ENCODE results near the gene CEP57L1.

The CEP57L1 gene

DNA sequence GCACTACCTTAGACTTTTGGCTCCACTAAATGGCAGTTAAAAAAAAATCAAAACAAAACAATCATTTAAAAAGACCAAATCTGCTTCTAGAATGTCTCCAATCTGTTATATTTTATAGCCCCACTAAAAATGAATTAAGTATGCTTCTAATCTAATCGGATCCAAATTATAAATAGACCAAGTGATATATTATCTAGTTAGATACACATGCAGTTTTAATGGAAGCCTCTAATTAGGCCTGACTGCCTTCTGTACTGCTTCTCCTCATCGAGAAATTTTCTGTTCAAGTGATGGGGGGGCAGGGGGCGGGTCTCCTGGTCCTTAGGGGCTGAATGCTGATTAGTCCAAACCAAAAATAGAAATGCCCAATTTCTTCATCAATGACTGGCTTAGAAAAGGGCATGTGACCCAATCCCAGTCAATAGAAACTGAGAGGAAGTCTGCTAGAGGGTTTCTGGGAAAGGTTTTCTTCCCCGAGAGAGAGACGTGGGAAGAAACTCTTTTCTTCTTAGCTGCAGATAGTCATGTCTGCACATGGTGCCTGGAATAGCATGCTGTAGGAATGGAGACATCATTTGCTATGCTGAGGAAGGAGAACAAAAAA lies 7.5 kb upstream of the CEP57L1 start:
- Histone ChIP-seq H3K4me1 (ENCODE audit: control insufficient read depth in 1 of 2, insufficient read depth in 2 of 2, low read length in 2 of 2) (peaks cover 0 to 27% of the 10 kb centered on the region in 2 donors), H3K9me3 (ENCODE audit: control insufficient read depth in 1 of 2, low read length in 2 of 2) (no peaks in the 10 kb centered on the region), H3K4me3 (ENCODE audit: low read depth in 1 of 2, low read length in 2 of 2) (no peak overlapping the region), H3K36me3 (ENCODE audit: control insufficient read depth in 1 of 2, insufficient read depth in 2 of 2, low read length in 2 of 2) (no peaks in the 10 kb centered on the region), H3K9ac (ENCODE audit: low read depth in 1 of 2, low read length in 2 of 2) (no peak overlapping the region), H3K27ac (ENCODE audit: low read depth, low read length) (no peak overlapping the region), H3K27me3 (ENCODE audit: control insufficient read depth in 1 of 2, insufficient read depth in 2 of 2, low read length in 2 of 2) (no peaks in the 10 kb centered on the region)

DNA sequence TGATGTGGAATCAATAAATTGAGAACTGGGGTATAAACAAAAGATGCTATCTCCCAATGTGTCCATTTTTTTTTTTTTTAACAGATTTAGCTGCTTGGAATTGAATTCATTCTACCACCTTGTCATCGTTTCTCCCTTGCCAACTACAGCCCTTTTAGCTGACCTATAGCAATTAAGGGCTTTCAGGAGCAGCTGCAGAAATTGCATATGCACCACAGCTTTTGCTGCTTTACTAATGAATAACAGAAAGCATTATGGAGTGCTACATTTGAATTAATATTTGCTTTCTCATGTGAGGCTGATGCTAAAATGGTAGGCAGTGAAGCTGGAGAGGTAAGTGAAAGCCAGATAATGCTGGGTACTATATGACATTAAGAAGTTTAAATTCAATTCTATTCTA lies 6.3 kb upstream of the CEP57L1 start:
- Histone ChIP-seq H3K4me3 (ENCODE audit: low read depth in 1 of 2, low read length in 2 of 2) (no peak overlapping the region), H3K9me3 (ENCODE audit: control insufficient read depth in 1 of 2, low read length in 2 of 2) (no peaks in the 10 kb centered on the region), H3K27me3 (ENCODE audit: control insufficient read depth in 1 of 2, insufficient read depth in 2 of 2, low read length in 2 of 2) (no peaks in the 10 kb centered on the region), H3K4me1 (ENCODE audit: control insufficient read depth in 1 of 2, insufficient read depth in 2 of 2, low read length in 2 of 2) (peaks cover 0 to 27% of the 10 kb centered on the region in 2 donors), H3K27ac (ENCODE audit: low read depth, low read length) (no peak overlapping the region), H3K36me3 (ENCODE audit: control insufficient read depth in 1 of 2, insufficient read depth in 2 of 2, low read length in 2 of 2) (no peaks in the 10 kb centered on the region), H3K9ac (ENCODE audit: low read depth in 1 of 2, low read length in 2 of 2) (no peak overlapping the region)

DNA sequence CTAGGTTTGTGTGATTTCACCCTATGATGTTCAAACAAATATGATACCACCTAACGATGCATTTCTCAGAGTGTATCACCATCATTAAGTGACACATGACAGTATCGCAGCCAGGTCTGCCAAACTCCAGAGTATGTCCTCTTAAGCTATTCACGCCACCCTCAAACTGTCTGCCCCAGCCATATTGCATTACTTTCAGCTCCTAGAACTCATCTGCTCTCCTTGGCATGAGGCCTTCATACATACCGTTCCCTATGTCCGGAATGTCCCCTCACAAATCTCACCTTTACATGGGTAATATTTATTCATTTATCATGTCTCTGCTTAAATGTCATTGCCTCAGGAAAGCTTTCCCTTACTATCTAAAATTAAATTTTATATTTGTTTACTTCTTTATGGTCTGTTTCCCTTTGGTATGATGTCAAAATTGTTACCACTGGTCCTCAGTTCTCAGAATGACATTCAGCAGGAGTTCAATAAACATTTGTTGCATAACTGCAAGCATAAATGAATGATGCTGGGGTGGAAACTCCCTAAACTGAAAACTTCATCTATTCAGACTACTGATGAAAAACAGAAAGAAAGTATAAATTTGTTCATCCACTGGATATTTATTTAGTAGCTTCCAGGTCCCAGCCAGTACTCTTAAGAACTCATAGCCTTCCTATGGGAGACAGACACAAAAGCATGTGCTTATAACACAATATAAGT lies 3.8 kb upstream of the CEP57L1 start:
- Histone ChIP-seq H3K27me3 (ENCODE audit: control insufficient read depth in 1 of 2, insufficient read depth in 2 of 2, low read length in 2 of 2) (no peaks in the 10 kb centered on the region), H3K27ac (ENCODE audit: low read depth, low read length) (no peak overlapping the region), H3K4me3 (ENCODE audit: low read depth in 1 of 2, low read length in 2 of 2) (peak overlapping the region; percentile 87 to 98), H3K9ac (ENCODE audit: low read depth in 1 of 2, low read length in 2 of 2) (no peak overlapping the region), H3K9me3 (ENCODE audit: control insufficient read depth in 1 of 2, low read length in 2 of 2) (peaks cover 0 to 3% of the 10 kb centered on the region in 2 donors), H3K4me1 (ENCODE audit: control insufficient read depth in 1 of 2, insufficient read depth in 2 of 2, low read length in 2 of 2) (peaks cover 6 to 31% of the 10 kb centered on the region in 2 donors), H3K36me3 (ENCODE audit: control insufficient read depth in 1 of 2, insufficient read depth in 2 of 2, low read length in 2 of 2) (no peaks in the 10 kb centered on the region)

DNA sequence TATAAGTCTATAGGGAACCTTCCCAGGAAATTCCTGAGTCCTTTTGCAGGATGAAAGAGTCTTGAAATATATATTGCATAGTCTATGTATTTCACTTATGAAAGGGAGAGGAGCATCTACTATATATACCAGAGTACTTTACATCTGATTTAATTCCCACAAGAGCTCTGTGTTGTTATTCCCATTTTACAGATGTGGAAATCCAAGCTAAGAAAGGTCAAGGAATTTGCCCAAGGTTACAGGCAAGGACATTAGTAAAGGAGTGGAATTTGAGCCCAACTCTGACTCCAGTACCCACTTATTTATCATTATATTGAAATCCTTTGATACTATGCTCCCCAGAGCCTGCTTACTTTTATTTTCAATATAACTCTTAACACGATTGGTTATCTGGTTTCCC lies 3.2 kb upstream of the CEP57L1 start:
- Histone ChIP-seq H3K4me1 (ENCODE audit: control insufficient read depth in 1 of 2, insufficient read depth in 2 of 2, low read length in 2 of 2) (peaks cover 6 to 37% of the 10 kb centered on the region in 2 donors), H3K27ac (ENCODE audit: low read depth, low read length) (no peak overlapping the region), H3K27me3 (ENCODE audit: control insufficient read depth in 1 of 2, insufficient read depth in 2 of 2, low read length in 2 of 2) (no peaks in the 10 kb centered on the region), H3K9ac (ENCODE audit: low read depth in 1 of 2, low read length in 2 of 2) (peak overlapping the region in 1 of 2 donors; percentile 34), H3K4me3 (ENCODE audit: low read depth in 1 of 2, low read length in 2 of 2) (peak overlapping the region; percentile 87 to 98), H3K36me3 (ENCODE audit: control insufficient read depth in 1 of 2, insufficient read depth in 2 of 2, low read length in 2 of 2) (no peaks in the 10 kb centered on the region), H3K9me3 (ENCODE audit: control insufficient read depth in 1 of 2, low read length in 2 of 2) (peaks cover 0 to 3% of the 10 kb centered on the region in 2 donors)

DNA sequence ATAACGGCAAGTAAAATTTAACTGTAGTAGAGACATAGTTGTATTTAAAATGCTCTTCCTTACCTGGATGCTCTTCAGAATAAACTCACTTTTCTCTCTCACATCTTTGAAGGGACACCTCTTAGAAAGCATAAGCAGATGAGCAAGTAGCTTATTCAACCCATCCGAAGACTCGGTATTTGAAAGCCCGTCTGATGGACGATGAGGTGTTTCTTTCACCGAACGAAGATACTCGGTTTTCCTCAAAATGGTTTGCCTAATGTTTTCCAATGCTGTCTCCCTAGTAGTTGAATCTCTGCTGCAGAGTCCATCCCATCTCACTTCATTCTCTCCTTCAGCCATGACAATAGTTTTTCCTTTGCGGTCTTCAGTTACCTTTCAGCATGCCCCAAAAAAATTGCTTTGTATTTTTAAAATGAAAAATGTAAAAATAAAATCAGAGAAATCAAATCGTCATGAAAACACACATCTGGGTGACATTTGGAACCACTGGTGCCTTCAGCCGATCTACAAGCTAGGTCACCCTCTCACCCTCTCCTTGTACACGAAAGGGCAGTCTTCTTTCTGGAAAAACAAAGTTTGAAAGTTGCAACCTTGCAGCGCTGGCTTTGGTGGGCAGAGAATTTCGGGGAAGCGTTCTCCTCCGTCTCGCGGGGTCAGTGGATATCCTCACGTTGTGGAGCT lies 1.4 kb upstream of the CEP57L1 start:
- Histone ChIP-seq H3K27ac (ENCODE audit: low read depth, low read length) (peak overlapping the region; percentile 93), H3K36me3 (ENCODE audit: control insufficient read depth in 1 of 2, insufficient read depth in 2 of 2, low read length in 2 of 2) (no peaks in the 10 kb centered on the region), H3K4me1 (ENCODE audit: control insufficient read depth in 1 of 2, insufficient read depth in 2 of 2, low read length in 2 of 2) (peaks cover 6 to 32% of the 10 kb centered on the region in 2 donors), H3K9ac (ENCODE audit: low read depth in 1 of 2, low read length in 2 of 2) (peak overlapping the region; percentile 80 to 81), H3K27me3 (ENCODE audit: control insufficient read depth in 1 of 2, insufficient read depth in 2 of 2, low read length in 2 of 2) (no peaks in the 10 kb centered on the region), H3K4me3 (ENCODE audit: low read depth in 1 of 2, low read length in 2 of 2) (peak overlapping the region; percentile 87 to 98), H3K9me3 (ENCODE audit: control insufficient read depth in 1 of 2, low read length in 2 of 2) (peaks cover 0 to 3% of the 10 kb centered on the region in 2 donors)

DNA sequence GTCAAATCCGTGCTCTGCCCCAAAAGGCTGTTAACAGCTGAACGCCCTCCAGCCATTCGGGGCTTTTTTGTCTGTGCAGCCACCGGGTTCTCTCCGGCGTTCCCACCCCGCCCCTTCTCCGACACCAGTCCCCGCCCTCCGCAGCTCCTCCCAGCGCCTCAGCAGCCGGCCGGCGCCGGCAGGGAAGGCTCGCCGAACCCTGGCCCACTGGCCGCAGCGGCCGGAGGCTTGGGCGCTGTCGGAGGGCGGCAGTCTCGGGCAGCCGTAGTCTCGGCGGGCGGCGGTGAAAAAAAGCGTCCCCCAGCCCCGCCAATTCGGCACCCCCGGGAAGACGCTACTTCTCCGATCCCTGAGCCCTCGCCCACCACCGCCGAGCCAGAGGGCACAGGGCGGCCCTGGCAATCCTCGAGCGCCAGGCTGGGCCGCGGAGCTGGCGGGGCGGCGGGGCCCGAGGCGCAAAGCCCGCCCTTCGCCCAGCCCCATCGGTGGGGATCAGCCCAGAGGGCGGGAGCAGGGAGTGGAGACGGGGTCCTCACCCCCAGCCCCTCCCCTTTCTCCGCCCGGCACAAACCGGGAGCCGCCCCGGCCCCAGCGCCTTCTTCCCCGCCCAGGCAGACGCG lies 781 bp upstream of the CEP57L1 start, which contains the start of gene SESN1:
Gene SESN1 (minus strand): TSS at position 431 of the 620 bp plus-strand sequence. CDS start 773 bp downstream, outside the sequence.
- H3K4me1 ChIP-seq (ENCODE audit: control insufficient read depth in 1 of 2, insufficient read depth in 2 of 2, low read length in 2 of 2) = peaks cover 6 to 32% of the 10 kb centered on the region in 2 donors
- peak within 1 kb of the TSS; percentile 87 to 98 for H3K4me3 ChIP-seq (ENCODE audit: low read depth in 1 of 2, low read length in 2 of 2)
- H3K9ac ChIP-seq (ENCODE audit: low read depth in 1 of 2, low read length in 2 of 2) = peak within 1 kb of the TSS; percentile 81 to 98
- no peaks in the 10 kb centered on the region for H3K36me3 ChIP-seq (ENCODE audit: control insufficient read depth in 1 of 2, insufficient read depth in 2 of 2, low read length in 2 of 2)
- no peaks in the 10 kb centered on the region for H3K27me3 ChIP-seq (ENCODE audit: control insufficient read depth in 1 of 2, insufficient read depth in 2 of 2, low read length in 2 of 2)
- H3K9me3 ChIP-seq (ENCODE audit: control insufficient read depth in 1 of 2, low read length in 2 of 2) = peaks cover 0 to 3% of the 10 kb centered on the region in 2 donors
- H3K27ac ChIP-seq (ENCODE audit: low read depth, low read length) = peak within 1 kb of the TSS; percentile 93

DNA sequence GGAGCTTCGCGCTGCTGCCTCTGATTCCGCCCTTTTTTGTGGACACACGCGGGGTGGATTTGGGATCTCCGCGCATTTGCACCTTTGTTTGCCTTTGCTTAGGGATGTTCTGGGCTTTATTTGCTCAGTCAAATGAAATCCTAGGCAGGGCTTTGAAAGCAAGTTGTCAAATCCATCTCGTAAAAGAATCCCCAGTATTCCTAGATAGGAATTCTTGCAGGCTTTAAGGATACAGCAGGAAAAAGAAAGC lies 453 bp downstream of the CEP57L1 start:
- Histone ChIP-seq H3K27me3 (ENCODE audit: control insufficient read depth in 1 of 2, insufficient read depth in 2 of 2, low read length in 2 of 2) (no peaks in the 10 kb centered on the region), H3K9me3 (ENCODE audit: control insufficient read depth in 1 of 2, low read length in 2 of 2) (peaks cover 0 to 3% of the 10 kb centered on the region in 2 donors), H3K36me3 (ENCODE audit: control insufficient read depth in 1 of 2, insufficient read depth in 2 of 2, low read length in 2 of 2) (no peaks in the 10 kb centered on the region), H3K4me3 (ENCODE audit: low read depth in 1 of 2, low read length in 2 of 2) (peak overlapping the region; percentile 87 to 98), H3K27ac (ENCODE audit: low read depth, low read length) (peak overlapping the region; percentile 93), H3K4me1 (ENCODE audit: control insufficient read depth in 1 of 2, insufficient read depth in 2 of 2, low read length in 2 of 2) (peaks cover 6 to 32% of the 10 kb centered on the region in 2 donors), H3K9ac (ENCODE audit: low read depth in 1 of 2, low read length in 2 of 2) (peak overlapping the region; percentile 81 to 98)

DNA sequence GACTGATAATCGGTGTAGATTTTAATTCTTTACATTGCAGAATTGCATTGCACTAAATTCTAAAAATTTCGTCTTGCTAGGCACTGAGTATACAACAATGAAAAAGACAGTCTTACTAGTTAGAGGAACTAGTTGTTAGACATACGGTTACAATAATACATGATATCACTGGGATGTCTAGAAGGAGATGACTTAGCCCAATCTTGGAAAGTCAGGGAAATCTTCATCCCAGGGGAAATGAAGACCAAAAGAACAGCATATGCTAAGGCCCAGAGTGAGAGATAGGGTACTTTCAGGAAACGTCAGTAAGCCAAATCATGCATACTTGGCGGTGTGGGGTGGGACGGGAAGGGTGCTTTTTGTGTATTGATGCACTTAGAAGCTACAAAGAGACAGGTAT lies 901 bp downstream of the CEP57L1 start:
- H3K36me3 ChIP-seq (ENCODE audit: control insufficient read depth in 1 of 2, insufficient read depth in 2 of 2, low read length in 2 of 2) = no peaks in the 10 kb centered on the region
- H3K4me1 ChIP-seq (ENCODE audit: control insufficient read depth in 1 of 2, insufficient read depth in 2 of 2, low read length in 2 of 2) = peaks cover 6 to 29% of the 10 kb centered on the region in 2 donors
- H3K27ac ChIP-seq (ENCODE audit: low read depth, low read length) = no peak overlapping the region
- peaks cover 0 to 3% of the 10 kb centered on the region in 2 donors for H3K9me3 ChIP-seq (ENCODE audit: control insufficient read depth in 1 of 2, low read length in 2 of 2)
- peak overlapping the region; percentile 87 to 98 for H3K4me3 ChIP-seq (ENCODE audit: low read depth in 1 of 2, low read length in 2 of 2)
- H3K9ac ChIP-seq (ENCODE audit: low read depth in 1 of 2, low read length in 2 of 2) = peak overlapping the region; percentile 81 to 98
- H3K27me3 ChIP-seq (ENCODE audit: control insufficient read depth in 1 of 2, insufficient read depth in 2 of 2, low read length in 2 of 2) = no peaks in the 10 kb centered on the region

DNA sequence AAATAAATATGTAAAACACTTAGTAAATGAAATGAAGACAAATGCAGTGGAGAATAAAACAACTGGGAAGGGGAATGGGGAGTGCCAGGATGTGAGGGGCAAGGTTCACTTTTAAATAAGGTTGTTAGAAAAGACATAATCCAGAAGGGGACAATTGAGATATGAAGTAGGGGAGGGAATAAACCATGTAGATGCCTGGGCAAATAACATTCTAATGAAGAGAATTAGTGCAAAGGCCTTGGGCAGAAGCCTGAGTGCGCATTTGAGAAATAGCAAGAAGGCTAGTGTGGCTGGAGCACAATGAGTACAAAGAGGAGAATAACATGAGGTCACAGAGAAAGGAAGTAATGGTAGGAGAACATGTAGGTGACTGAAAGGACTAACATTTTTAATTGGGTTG lies 2.4 kb downstream of the CEP57L1 start:
- H3K9me3 ChIP-seq (ENCODE audit: control insufficient read depth in 1 of 2, low read length in 2 of 2) = peaks cover 0 to 3% of the 10 kb centered on the region in 2 donors
- H3K4me3 ChIP-seq (ENCODE audit: low read depth in 1 of 2, low read length in 2 of 2) = no peak overlapping the region
- H3K27ac ChIP-seq (ENCODE audit: low read depth, low read length) = no peak overlapping the region
- H3K27me3 ChIP-seq (ENCODE audit: control insufficient read depth in 1 of 2, insufficient read depth in 2 of 2, low read length in 2 of 2) = no peaks in the 10 kb centered on the region
- no peaks in the 10 kb centered on the region for H3K36me3 ChIP-seq (ENCODE audit: control insufficient read depth in 1 of 2, insufficient read depth in 2 of 2, low read length in 2 of 2)
- H3K9ac ChIP-seq (ENCODE audit: low read depth in 1 of 2, low read length in 2 of 2) = no peak overlapping the region
- H3K4me1 ChIP-seq (ENCODE audit: control insufficient read depth in 1 of 2, insufficient read depth in 2 of 2, low read length in 2 of 2) = peaks cover 6 to 18% of the 10 kb centered on the region in 2 donors

DNA sequence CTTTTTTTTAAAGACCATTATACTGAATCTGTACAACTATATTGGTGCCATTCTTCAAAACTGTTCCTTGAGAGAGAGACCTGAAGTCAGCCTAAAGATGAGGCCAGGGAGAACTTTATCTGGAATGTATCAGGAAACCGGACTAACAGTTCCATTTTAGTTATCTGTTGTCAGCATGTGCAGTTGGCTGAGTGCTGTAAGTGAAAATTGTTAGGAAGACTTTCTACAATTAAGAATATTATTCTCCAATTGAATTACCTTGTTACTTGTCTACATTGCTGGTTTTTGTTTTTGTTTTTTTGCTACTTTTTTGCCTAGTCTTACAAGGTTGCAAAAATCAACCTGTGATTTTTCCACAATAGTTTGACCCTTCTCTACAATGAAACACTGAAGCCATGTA lies 7.5 kb downstream of the CEP57L1 start:
- Histone ChIP-seq H3K27me3 (ENCODE audit: control insufficient read depth in 1 of 2, insufficient read depth in 2 of 2, low read length in 2 of 2) (no peaks in the 10 kb centered on the region), H3K27ac (ENCODE audit: low read depth, low read length) (no peak overlapping the region), H3K4me3 (ENCODE audit: low read depth in 1 of 2, low read length in 2 of 2) (no peak overlapping the region), H3K36me3 (ENCODE audit: control insufficient read depth in 1 of 2, insufficient read depth in 2 of 2, low read length in 2 of 2) (no peaks in the 10 kb centered on the region), H3K9ac (ENCODE audit: low read depth in 1 of 2, low read length in 2 of 2) (no peak overlapping the region), H3K9me3 (ENCODE audit: control insufficient read depth in 1 of 2, low read length in 2 of 2) (no peaks in the 10 kb centered on the region), H3K4me1 (ENCODE audit: control insufficient read depth in 1 of 2, insufficient read depth in 2 of 2, low read length in 2 of 2) (peaks cover 0 to 2% of the 10 kb centered on the region in 2 donors)

Data from duodenal mucosa (tissue), 2 donors.